Heart left ventricle (tissue), 16 donors: ENCODE data around the gene CYTH1. TPM values are rescaled to one million over a fixed set of nuclear protein-coding genes. Genes with fewer than 3 reads are reported as not detected.

Source experiments
- ATAC-seq, 4 donors: fragments of 200-7000 bp; cut with Tn5 transposase; one replicate each; pipeline ENCODE4 v1.9.1; 2020 to 2022; ENCODE audit warnings: moderate library complexity in 4 of 4, mild to moderate bottlenecking in 3 of 4, moderate number of reproducible peaks in 1 of 4
- DNase-seq, 5 donors: peaks; one replicate each; pipeline ENCODE4 v3.0.0-alpha.2; 2020
- H3K27ac ChIP-seq, 12 donors: fragments of 200-600 bp; sonication (generic) in 4 of 12; one replicate each; pipeline versions ENCODE4 v1.5.0 to v1.8.0; 2016 to 2022; ENCODE audit warnings: mild to moderate bottlenecking in 2 of 12
- H3K27me3 ChIP-seq, 9 donors: fragments of 200-600 bp; sonication (generic) in 2 of 9; one replicate each; pipeline versions ENCODE4 v1.5.1 to v1.8.0; 2016 to 2022; ENCODE audit warnings: mild to moderate bottlenecking in 3 of 9
- H3K36me3 ChIP-seq, 9 donors: fragments of 200-600 bp; sonication (generic) in 2 of 9; one replicate each; pipeline versions ENCODE4 v1.5.0 to v1.8.0; 2018 to 2022; ENCODE audit warnings: mild to moderate bottlenecking in 2 of 9
- H3K4me1 ChIP-seq, 12 donors: fragments of 200-600 bp; sonication (generic) in 4 of 12; one replicate each; pipeline versions ENCODE4 v1.5.0 to v1.8.0; 2016 to 2022; ENCODE audit warnings: mild to moderate bottlenecking in 3 of 12
- H3K4me3 ChIP-seq, 12 donors: fragments of 200-600 bp; sonication (generic) in 4 of 12; one replicate each; pipeline versions ENCODE4 v1.5.0 to v1.8.0; 2017 to 2022; ENCODE audit warnings: mild to moderate bottlenecking in 9 of 12, moderate library complexity in 4 of 12
- H3K9me3 ChIP-seq, 12 donors: fragments of 200-600 bp; sonication (generic) in 4 of 12; one replicate each; pipeline versions ENCODE4 v1.5.0 to v1.8.0; 2016 to 2022; ENCODE audit warnings: mild to moderate bottlenecking in 1 of 12
- CTCF ChIP-seq, 12 donors: fragments of 200-600 bp; sonication (generic) in 4 of 12; IDR thresholded peaks; one replicate each; pipeline versions ENCODE4 v1.5.0 to v1.8.0; 2018 to 2022; ENCODE audit warnings: antibody characterized with exemption in 12 of 12, mild to moderate bottlenecking in 5 of 12
- POLR2A ChIP-seq, 2 donors: fragments of 450-650 bp; IDR thresholded peaks; one replicate each; pipeline ENCODE4 v1.6.1; 2017; ENCODE audit warnings: antibody characterized with exemption in 2 of 2, mild to moderate bottlenecking in 2 of 2, moderate library complexity in 2 of 2
- WGBS, 4 donors: extraction: QIAGEN DNeasy Blood & Tissue Kit in 2 of 4; methylation state at CpG; one replicate each; pipeline versions ENCODE4 v1.1.5 to v1.1.7; 2013 to 2018; 5-methylcytosine and 5-hydroxymethylcytosine counted together
- intact Hi-C, 10 donors: fragments of 100-400 bp; cut with DNase I; formaldehyde crosslinking; loops; one replicate each; pipeline versions ENCODE4 v1.11.1 to v1.14.2; 2022
- polyA plus RNA-seq, 2 donors: library from polyadenylated mRNA; stranded (reverse); fragments of 200-250 nt; gene quantifications; one replicate each; pipeline ENCODE4 v1.2.3, GENCODE V29; 2013
- total RNA-seq, 9 donors: library from RNA; depleted of rRNA in 2 of 9; stranded (reverse); fragments of >200 nt in 2 of 9; fragmentation: NEBNext Ultra II Directional in 3 of 9; extraction: Animal tissue kit (Norgen Biotek cat#: 25700) in 3 of 9; gene quantifications; one replicate each; pipeline versions ENCODE4 v1.1.0 to v1.2.4, GENCODE V29; 2016 to 2023
- donor health status: ischemic (EF 13 %, LVEDD 7.1; RV severe dilation, severe dysfunction).
- donor health status: healthy with polysubstance abuse.
- donor health status: DM: no; HTN: yes; CAD: no.
- donor health status: DM: no; HTN: no; CAD: no.
- donor health status: ischemic (EF 25% LVEDD 6.9; RV normal size, moderate dysfunction).
- donor health status: ischemic (EF 25% LVEDD 5.7; RV mildly dilated, moderate dysfunction).
- donor health status: healthy.
- donor health status: DM: yes; HTN: yes; CAD: no.
- donor health status: ischemic (EF 35%, LVEDD 5.7; RV mildly dilated, moderate dysfunction).
- donor health status: nonischemic (EF 11% LVEDD 7.7; RV severe dilation, severe dysfunction).
- donor health status: DM: yes; HTN: yes; CAD: no.
- donor health status: PGD.
- donor health status: ischemic (EF 29% LVEDD 5.4; RV normal size, mild dysfunction).
- donor health status: nonischemic (EF 23%, LVEDD 6.1; RV moderate dilation, normal function).

CYTH1 gene
- total and polyA plus RNA-seq, 11 donors = 20.0 to 59.1 (median 30.9) TPM

DNA sequence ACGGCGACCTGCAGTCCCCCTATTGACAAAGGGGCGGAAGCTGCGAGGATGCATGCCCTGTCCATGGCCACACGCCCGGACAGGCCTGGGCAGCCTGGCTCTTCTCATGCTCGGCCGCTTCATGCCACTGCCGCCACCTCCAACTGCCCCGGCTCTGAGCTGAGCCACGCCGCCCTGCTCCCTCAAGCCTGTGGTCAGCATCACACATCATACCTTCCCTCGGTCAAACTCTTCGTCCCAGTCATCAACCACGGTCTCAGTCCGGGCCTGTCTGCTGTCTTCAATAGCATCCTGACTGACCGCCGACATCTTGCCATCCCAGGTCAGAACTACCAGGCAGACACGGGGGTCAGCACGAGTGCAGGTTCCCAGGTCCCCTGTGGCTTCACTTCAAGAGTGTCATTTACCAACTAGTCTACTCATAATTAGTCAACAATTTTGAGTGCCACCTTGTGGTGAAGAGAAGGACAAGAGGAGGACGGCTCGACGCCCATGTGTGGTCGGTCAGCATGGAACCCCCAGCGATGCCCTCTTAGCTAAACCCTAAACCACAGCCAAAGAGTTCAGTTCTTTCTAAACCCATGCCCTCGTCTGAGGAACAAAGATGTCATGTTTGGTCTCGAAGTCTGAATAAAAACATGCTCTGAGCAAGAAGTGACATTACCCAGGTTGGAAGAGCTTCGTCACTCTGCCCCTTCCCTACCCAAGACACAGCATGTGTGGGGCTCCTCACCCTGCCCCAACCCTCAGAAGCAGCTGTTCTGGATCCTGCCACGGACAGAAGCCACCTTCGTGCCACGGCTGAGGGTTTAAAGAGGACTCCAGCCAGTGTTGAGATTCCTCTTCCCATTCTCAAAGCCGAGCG, 16.9 kb upstream of the CYTH1 start:
- H3K27ac ChIP-seq = no peak overlapping the region
- peaks cover 0 to 37% (median 11%) of the 10 kb centered on the region in 12 donors for H3K4me1 ChIP-seq
- DNase-seq = no peak
- no peaks in the 10 kb centered on the region for H3K27me3 ChIP-seq
- intact Hi-C loops = loop anchor here (1.0 to 10.0 kb wide), 6 partner anchors 52 to 302 kb away; no protein-coding TSS in a partner anchor
- H3K36me3 ChIP-seq = peaks cover 0 to 92% (median 82%) of the 10 kb centered on the region in 9 donors
- ATAC-seq = peak in 2 of 4 donors; percentile 20 to 31
- H3K9me3 ChIP-seq = no peaks in the 10 kb centered on the region
- TF ChIP-seq POLR2A (IDR thresholded peaks at IDR 0.05) (no peak), CTCF (IDR thresholded peaks at IDR 0.05) (peak; percentile 22 to 63 (median 47))
- H3K4me3 ChIP-seq = no peak overlapping the region
- WGBS, 4 donors = 79 to 83% (median 81%) methylated on average over 33 of the region's 33 CpGs

GRCh38 chr17:78797691-78798585, 15.9 kb upstream of the CYTH1 start:
- peaks cover 0 to 94% (median 83%) of the 10 kb centered on the region in 9 donors for H3K36me3 ChIP-seq
- H3K9me3 ChIP-seq = no peaks in the 10 kb centered on the region
- whole genome bisulfite sequencing, 4 donors = 84 to 87% (median 86%) methylated on average over 19 to 28 of the region's 28 CpGs
- intact Hi-C loops = loop anchor here in 8 of 10 donors (1.0 to 10.0 kb wide), 6 partner anchors 51 to 301 kb away; no protein-coding TSS in a partner anchor
- peaks cover 0 to 30% (median 5%) of the 10 kb centered on the region in 12 donors for H3K4me1 ChIP-seq
- H3K4me3 ChIP-seq = no peak overlapping the region
- DNase-seq (no peak), ATAC-seq (peak in 1 of 4 donors; percentile 5)
- H3K27ac ChIP-seq = no peak overlapping the region
- no peaks in the 10 kb centered on the region for H3K27me3 ChIP-seq
- TF ChIP-seq POLR2A (IDR thresholded peaks at IDR 0.05) (no peak), CTCF (IDR thresholded peaks at IDR 0.05) (no peak)

DNA sequence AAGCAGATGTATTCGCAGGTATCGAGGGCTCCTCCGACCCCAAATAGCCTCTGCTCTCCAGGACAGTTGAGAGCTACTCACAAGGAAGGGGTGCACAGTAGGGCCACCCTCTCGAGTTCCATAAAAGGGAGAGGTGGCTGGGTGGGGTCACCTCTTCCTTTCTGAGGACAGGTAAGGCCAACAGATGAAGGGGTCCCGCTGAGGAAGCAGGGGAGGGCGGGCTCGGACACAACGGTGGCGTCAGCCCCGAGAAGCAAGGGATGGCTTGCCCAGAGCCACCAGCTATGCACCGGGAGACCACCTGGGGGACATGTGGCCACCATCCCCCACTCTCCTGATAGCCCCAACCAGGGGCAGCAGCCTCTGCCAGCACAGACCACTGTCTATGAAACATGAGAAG, 15.1 kb upstream of the CYTH1 start:
- Histone ChIP-seq H3K4me3 (no peak overlapping the region), H3K27ac (no peak overlapping the region), H3K9me3 (no peaks in the 10 kb centered on the region), H3K4me1 (peaks cover 0 to 32% (median 6%) of the 10 kb centered on the region in 12 donors), H3K36me3 (peaks cover 0 to 87% (median 75%) of the 10 kb centered on the region in 9 donors), H3K27me3 (no peaks in the 10 kb centered on the region)
- no peak for TF ChIP-seq CTCF (IDR thresholded peaks at IDR 0.05)
- TF ChIP-seq POLR2A (IDR thresholded peaks at IDR 0.05) = no peak
- WGBS, 4 donors = 88 to 96% (median 93%) methylated on average over 10 to 11 of the region's 11 CpGs
- intact Hi-C loops = loop anchor here in 7 of 10 donors (5.0 to 10.0 kb wide), 4 partner anchors 50 to 300 kb away; no protein-coding TSS in a partner anchor
- no peak for ATAC-seq
- DNase-seq = no peak
